ENCODE results near the gene OR4D11.

OR4D11 gene

DNA sequence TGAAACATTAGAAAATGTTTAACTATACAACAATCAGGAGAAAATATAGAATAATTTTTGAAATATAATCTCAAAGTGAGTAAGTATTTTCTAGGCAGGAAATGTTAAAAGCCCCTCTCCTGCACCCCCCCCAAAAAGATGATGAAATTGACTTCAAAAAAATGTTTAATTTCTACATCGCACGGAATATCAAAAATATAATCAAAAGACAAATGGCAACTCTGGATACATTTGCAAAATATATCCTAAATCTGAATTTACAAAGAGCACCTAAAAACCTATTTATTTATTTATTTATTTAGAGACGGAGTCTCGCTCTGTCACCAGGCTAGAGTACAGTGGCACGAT lies 44.9 kb downstream of the OR4D11 start:
- DNase-seq (ENCODE audit: low read depth) = no peak

DNA sequence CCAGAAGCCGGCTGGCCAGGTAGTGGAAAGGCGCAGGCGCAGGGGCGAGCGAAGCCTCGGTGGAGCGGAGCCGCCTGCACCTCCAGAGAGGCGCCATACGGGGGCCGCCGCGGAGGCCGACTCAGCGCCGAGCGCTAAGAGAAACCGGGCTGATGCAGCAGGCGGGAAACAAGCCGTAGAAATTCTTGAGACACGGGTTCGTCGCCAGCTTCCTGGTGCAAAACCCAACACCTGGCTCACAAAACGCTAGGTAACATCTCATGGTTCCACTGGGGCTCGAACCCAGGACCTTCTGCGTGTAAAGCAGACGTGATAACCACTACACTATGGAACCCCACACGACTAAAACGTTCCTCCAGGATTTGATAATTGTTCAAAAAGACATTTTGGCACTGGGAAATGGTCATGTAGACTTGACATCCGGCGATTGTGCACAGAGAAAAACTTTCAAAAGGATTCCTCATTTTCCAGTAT lies 47.0 kb downstream of the OR4D11 start:
- peak; percentile 77 for DNase-seq (ENCODE audit: low read depth)

DNA sequence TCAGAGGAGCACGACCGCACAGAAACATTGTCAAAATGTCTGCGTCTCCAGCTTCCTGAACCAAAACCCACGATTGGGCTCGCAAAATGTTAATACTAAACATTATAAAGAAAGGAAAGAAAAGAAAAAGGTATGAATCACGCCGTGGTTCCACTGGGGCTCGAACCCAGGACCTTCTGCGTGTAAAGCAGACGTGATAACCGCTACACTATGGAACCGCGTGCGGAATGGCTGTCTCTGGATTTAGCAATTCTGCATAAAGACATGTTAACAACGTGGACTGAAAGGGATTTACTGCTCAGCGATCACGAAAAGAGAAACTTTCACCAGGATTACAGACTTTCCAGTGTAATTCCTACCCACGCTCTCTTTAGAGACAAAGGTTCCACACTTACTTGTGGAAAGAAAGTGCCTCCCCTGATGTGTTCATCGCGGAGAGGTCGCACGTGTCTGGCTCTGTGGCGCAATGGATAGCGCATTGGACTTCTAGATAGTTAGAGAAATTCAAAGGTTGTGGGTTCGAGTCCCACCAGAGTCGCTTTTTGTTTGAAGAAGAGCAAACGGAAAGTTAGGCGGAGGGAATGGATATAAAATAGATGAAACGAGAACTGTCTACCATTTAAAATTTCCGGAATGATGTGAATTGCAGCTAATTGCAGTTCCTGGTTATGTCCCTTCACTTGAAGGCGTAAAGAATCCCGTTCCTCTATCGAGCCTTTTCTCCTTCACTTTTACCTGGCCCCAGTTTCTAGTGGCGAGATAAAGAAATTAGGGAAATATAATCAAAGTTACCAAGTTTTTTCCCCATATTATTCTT lies 47.7 kb downstream of the OR4D11 start:
- peak; percentile 65 for DNase-seq (ENCODE audit: low read depth)

DNA sequence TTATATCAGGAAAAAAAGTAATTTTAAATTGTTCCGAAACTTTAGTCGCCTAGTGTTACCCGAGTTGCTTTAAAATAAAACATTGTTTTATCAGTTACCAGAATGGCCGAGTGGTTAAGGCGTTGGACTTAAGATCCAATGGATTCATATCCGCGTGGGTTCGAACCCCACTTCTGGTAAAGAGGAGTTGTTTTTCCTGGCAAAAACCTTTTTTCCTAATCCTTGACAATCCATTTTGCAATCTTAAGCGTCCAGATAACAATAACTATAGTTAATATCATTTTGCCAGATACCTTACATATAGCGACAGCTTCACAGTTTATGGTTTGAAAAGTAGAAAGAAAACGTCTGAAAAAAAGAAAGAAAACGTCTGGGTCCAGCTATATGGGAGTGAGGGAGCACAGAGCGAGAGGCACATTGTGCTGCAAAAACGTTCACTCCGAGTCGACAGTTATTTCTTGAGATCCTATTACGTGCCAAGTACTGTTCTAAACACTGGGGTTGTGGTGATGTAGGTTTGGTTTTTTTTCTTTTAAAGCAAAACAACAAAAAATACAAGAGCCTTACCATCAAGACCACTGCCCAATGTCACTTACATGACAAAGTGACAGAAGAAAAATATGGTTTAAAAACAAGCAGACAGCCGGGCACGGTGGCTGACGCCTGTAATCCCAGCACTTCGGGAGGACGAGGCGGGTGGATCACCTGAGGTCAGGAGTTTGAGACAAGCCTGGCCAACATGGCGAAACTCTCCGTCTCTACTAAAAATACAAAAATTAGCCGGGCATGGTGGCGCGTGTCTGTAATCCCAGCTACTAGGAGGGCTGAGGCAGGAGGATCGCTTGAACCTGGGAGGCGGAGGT lies 48.5 kb downstream of the OR4D11 start:
- peak; percentile 44 for DNase-seq (ENCODE audit: low read depth)

DNA sequence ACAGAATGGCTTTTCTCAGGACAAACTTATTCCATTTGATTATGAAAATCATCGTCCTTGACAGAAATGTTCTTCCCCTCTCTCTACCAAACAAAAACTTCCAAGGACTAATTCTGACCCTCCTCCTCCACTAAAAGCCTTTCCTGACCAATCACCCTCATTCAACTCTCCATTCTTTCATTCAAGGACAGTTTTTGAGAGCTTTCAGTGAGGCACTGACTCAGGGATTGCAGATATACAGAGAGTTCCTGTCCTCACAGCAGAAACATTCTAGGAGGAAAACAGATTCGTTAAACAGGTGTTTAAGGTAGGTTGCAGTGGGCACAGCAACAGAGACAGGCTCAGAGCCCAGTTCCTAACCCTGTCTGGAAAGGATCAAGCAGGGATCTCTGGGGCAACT lies 49.5 kb downstream of the OR4D11 start:
- DNase-seq (ENCODE audit: low read depth) = no peak

DNA sequence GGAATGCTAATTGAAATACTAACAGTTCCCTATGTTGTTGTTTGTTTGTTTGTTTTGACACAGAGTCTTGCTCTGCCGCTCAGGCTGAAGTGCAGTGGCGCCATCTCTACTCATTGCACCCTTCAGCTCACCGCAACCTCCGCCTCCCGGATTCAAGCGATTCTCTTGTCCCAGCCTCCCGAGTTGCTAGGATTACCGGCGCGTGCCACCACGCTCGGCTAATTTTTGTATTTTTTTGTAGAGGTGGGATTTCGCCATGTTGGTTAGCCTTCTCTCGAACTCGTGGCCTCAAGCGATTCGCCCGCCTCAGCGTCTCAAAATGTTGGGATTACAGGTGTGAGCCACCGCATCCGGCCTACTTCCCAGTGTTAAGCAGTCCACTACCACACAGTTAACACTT lies 49.9 kb downstream of the OR4D11 start:
- no peak for DNase-seq (ENCODE audit: low read depth)
